Epithelial cell of prostate (primary cell): ENCODE results near the gene BACH2.
"Not testable (repeated sequence)": the region's sequence is repeated elsewhere in the genome, so short reads cannot be mapped to it uniquely, and the experiment has no call there.

Experiments used
- DNase-seq: peaks from one replicate; pipeline ENCODE4 v3.0.0-alpha.2; 2011; ENCODE audit warnings: low read depth, low spot score
- H3K27ac ChIP-seq: fragments of 450-650 bp; 2 replicates; pipeline ENCODE4 v1.5.1; 2017; ENCODE audit warnings: mild to moderate bottlenecking

BACH2 gene

GRCh38 chr6:90296341-90297114 lies at the start of gene BACH2:
Gene BACH2 (minus strand): TSS chr6:90296843. CDS start chr6:90008844, 287,999 bp downstream.
- DNase-seq = peak; percentile 67
- peak within 1 kb of the TSS; percentile 29 for H3K27ac ChIP-seq

- DNase-seq = no peak
- no peak overlapping the region for H3K27ac ChIP-seq
These were observed 46.9 kb upstream of the BACH2 start for GRCh38 chr6:90343576-90343975.

GRCh38 chr6:90338409-90338808 lies 41.8 kb upstream of the BACH2 start:
- no peak overlapping the region for H3K27ac ChIP-seq
- DNase-seq = no peak

GRCh38 chr6:90336388-90336947 lies 39.8 kb upstream of the BACH2 start:
- DNase-seq = no peak
- H3K27ac ChIP-seq = no peak overlapping the region

- no peak for DNase-seq
- H3K27ac ChIP-seq = no peak overlapping the region
These were observed 37.3 kb upstream of the BACH2 start for GRCh38 chr6:90333928-90334327.

GRCh38 chr6:90332978-90333543 lies 36.4 kb upstream of the BACH2 start:
- H3K27ac ChIP-seq, DNase-seq: not testable (repeated sequence)

GRCh38 chr6:90329386-90330077 lies 32.9 kb upstream of the BACH2 start:
- H3K27ac ChIP-seq = no peak overlapping the region
- no peak for DNase-seq

DNA sequence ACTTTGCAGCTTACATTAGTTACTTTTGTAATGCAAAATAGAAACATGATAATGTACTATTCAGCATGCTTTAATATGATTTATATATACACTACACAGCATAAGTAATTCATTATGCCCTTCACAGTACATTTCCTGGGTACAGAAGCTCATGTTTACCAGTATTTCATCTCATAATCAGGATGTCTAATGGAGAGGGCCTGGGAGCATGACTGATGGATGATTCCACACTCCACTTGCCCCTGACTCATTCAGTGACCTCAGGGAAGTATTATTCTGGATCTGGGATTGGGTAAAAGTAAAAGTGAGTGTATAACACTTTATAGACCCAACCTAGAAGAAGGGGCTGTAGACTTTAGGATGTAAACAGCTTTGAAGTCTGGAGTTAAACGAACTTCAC lies 31.4 kb upstream of the BACH2 start:
- peak; percentile 24 for DNase-seq
- H3K27ac ChIP-seq = no peak overlapping the region

GRCh38 chr6:90326404-90327057 lies 29.9 kb upstream of the BACH2 start:
- no peak overlapping the region for H3K27ac ChIP-seq
- no peak for DNase-seq

DNA sequence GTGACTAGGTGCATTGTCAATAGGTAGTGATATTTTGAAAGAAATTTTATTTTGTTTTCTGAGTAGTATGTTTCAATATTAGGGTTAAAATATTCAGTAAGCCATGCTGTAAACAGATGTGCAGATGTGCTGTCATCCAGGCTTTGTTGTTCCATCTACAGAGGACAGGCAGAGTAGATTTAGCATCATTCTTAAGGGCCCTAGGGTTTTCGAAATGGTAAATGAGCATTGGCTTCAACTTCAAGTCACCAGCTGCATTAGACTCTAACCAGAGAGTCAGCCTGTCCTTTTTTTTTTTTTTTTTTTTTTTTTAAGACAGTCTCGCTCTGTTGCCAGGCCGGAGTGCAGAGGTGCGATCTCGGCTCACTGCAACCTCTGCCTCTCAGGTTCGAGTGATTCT lies 27.1 kb upstream of the BACH2 start:
- H3K27ac ChIP-seq = no peak overlapping the region
- no peak for DNase-seq

- no peak for DNase-seq
- no peak overlapping the region for H3K27ac ChIP-seq
These were observed 26.4 kb upstream of the BACH2 start for GRCh38 chr6:90322976-90323474.

- no peak for DNase-seq
- no peak overlapping the region for H3K27ac ChIP-seq
These were observed 23.5 kb upstream of the BACH2 start for GRCh38 chr6:90319979-90320685.

GRCh38 chr6:90319044-90319443 lies 22.4 kb upstream of the BACH2 start:
- no peak for DNase-seq
- no peak overlapping the region for H3K27ac ChIP-seq

DNA sequence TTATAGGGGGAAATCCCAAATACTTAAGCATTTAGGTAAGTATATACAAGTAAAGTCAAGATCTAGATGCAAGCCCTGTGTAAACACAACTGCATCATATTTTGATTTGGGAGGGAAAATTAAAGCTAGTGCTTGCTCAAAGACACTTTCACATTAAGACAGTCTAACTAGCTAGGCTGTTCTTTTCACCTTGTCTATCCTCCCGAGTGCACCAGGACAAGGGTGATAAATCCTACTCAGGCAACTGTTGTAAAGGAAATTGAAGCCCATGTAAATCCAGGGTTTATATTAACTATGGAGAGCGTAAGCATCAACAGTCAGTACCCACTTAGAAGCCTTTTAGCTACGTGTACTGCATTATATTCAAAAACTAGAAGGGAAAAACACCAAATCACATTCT lies 19.3 kb upstream of the BACH2 start:
- H3K27ac ChIP-seq = no peak overlapping the region
- no peak for DNase-seq

DNA sequence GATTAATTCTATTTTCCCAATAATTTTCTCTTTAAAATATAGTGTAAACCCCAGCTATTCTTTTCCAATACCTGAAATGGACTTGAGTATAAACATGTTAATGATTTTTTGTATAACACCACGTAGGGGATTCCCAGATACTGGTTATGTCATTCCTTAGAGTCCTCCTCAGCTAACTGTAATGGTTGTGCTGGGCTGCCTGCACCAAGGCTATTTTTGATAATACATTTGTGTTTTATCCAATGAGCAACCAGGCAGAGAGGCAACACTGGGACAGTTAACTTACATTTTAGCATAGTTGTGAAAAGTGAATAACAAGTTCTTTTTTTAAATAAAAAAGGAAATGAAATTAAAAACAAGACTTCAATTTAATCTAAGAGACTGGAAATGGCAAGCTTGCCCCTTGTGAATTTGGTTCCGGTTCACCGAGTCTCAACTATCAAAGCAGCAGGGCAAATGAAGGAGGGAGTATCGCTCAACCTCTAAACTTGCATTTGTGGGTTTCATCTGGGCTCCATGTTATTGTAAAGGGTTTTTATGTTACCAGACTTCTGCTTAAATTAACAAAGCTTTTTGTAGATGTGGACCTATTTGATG lies 18.8 kb upstream of the BACH2 start:
- no peak for DNase-seq
- H3K27ac ChIP-seq = no peak overlapping the region

- H3K27ac ChIP-seq = no peak overlapping the region
- no peak for DNase-seq
These were observed 17.9 kb upstream of the BACH2 start for GRCh38 chr6:90314514-90314913.

- no peak for DNase-seq
- H3K27ac ChIP-seq = no peak overlapping the region
These were observed 14.9 kb upstream of the BACH2 start for GRCh38 chr6:90311569-90311968.

DNA sequence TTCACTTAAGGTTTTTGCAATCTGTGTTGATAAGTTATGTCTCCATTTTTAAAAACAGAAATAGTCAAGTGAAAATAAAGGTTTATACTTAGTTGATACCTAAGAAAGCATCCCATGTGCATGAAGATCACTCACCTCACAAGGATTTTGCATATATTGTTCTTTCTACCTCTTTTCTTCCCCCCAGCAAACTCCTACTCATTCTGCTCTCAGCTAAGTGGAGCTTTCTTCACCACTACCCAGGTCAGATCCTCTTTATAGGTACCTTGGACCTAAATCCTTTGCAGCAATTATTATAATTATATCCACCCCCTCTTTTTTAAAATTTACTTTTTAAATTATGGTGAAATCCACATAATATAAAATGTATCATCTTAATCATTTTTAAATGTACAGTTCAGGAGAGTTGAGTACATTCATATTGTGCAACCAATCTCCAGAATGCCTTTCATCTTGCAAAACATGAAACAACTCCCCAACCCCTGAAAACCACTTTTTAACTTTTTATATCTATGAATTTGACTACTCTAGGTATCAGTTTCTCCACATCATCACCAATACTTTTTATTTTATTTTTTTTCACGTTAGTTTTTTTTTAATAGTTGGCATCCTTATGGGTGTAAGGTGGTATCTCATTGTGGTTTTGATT lies 9.3 kb upstream of the BACH2 start:
- no peak overlapping the region for H3K27ac ChIP-seq
- DNase-seq = no peak

DNA sequence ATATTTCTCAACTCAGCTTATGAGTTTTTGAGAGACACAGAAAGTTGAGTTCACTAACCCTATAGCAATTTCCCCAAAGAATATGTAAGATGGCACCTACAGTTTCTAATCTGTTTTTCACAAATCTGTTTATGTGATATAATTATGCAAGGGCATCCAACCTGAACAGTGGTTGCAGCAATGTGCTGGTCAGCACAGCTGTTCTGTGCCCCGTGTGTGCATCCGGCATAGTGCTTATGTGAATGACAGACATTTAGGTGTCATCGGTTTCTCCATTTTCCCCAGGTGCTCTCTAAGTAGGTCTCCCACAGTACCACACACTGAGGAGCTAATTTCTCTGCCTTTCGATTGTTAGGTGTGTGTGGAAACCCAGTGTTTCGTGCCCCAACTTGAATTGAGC lies 7.7 kb upstream of the BACH2 start:
- DNase-seq = no peak
- no peak overlapping the region for H3K27ac ChIP-seq
